GM19239 (cell line): ENCODE measurements around the gene GLIS1.
A peak's percentile ranks its signal among the peaks of the same experiment; 100 is the strongest.

Source experiments
- DNase-seq: peaks from one replicate; pipeline ENCODE4 v3.0.0; 2011; ENCODE audit warnings: low spot score; ENCODE audit not compliant: insufficient read length
- FAIRE-seq: peaks from 2 replicates; lab custom pipeline; 2011; peaks lifted over from hg19 to GRCh38; lab: Jason Lieb, UNC

GLIS1 gene

GRCh38 chr1:53681977-53682685 lies 56.8 kb downstream of the GLIS1 start:
- DNase-seq (peak; percentile 46), FAIRE-seq (no peak)

- FAIRE-seq = no peak
- DNase-seq = no peak
These were observed 57.5 kb downstream of the GLIS1 start for GRCh38 chr1:53681351-53681976.

GRCh38 chr1:53680868-53681267 lies 58.1 kb downstream of the GLIS1 start:
- FAIRE-seq = no peak
- DNase-seq = no peak

GRCh38 chr1:53678938-53679825 lies 59.8 kb downstream of the GLIS1 start:
- FAIRE-seq = no peak
- DNase-seq = no peak

DNA sequence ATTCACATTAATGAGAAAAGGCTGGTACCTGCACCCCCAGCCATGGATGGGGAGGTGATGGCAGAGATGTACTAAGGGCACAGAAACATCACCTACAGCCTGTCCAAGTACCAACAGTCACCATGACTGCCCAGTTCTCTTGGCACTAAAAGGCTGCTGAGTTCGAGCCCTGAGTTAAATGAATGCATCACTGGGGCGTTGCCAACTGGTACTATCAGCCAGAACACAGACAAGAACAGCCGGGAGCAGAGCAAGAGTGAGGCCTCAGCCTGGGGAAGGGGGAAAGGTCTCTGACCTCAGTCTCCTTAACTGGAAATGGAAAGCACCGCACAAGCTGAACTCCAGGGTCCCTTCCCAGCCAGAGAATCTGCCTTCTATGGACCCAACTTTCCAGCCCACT lies 60.5 kb downstream of the GLIS1 start:
- FAIRE-seq = no peak
- no peak for DNase-seq

DNA sequence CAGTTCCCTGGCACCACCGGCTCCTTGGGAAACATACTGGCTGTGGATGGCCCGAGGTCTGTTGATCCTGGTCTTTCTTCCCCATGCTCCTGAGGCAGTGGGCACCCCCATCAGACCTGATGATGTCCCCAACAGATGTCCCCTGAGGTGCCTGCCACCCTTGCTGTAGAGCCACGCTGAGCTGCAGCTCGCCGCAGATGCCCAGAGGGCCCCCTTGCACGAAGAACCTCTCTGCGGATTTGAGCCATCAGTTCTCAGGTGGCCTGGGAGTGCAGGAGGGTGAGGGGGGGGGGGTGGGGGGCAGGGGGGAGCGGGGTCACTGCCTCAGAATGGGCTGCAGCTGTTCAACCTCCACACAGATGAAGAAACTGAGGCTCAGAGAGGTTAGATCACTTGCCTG lies 60.9 kb downstream of the GLIS1 start:
- DNase-seq = no peak
- no peak for FAIRE-seq

GRCh38 chr1:53677486-53677885 lies 61.5 kb downstream of the GLIS1 start:
- FAIRE-seq (no peak), DNase-seq (no peak)

DNA sequence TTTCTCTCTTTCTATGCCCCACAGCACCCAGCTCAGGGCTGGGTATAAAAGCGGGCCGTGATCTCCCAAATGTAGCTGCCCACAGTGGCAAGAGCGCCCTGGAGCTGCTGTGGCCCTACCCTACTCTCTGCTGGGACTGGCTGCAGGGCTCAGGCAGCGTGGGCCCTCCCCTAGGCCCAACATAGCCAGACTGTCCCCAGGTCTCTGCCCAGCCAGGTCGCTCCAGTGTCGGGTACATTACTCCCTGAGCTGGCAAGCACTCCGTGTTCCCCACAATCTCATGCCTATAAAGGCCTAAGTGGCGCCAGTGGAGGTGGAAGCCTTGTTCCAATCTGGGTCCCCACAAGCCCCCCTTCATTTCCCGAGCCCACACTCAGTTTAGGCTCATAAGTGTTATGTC lies 66.2 kb downstream of the GLIS1 start:
- no peak for FAIRE-seq

GRCh38 chr1:53672243-53672642 lies 66.7 kb downstream of the GLIS1 start:
- no peak for FAIRE-seq
- DNase-seq = no peak

More for the DNA sequence above, 66.2 kb downstream of the GLIS1 start:
- DNase-seq = no peak

DNA sequence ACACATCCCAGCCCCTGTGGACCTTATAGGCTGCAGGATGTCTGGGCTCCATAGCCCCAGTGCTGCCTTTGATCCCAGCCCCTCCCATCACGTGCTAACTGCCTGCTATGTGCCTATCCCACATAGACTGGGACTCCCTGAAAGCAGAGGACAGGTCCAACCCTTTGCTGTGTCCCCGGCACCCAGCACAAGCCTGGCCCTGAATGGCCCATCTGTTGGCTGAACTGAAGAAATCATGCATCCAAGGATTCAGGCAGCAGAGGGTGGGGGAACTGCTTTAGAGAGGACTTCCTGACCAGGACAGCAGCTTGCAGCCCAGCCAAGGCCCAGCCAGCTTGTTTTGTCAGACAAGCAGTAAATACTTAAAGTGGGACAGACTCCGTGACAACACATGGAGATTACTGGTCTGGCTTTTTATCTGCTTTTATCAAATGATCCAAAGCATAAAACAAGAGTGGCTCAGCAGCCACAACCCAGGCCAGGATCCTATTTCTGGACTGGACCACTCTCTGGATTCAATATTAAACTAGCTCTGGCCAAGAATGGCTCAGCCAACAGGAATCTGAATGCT lies 69.3 kb downstream of the GLIS1 start:
- FAIRE-seq (no peak), DNase-seq (no peak)

GRCh38 chr1:53666566-53666965 lies 72.4 kb downstream of the GLIS1 start:
- FAIRE-seq = no peak
- no peak for DNase-seq

DNA sequence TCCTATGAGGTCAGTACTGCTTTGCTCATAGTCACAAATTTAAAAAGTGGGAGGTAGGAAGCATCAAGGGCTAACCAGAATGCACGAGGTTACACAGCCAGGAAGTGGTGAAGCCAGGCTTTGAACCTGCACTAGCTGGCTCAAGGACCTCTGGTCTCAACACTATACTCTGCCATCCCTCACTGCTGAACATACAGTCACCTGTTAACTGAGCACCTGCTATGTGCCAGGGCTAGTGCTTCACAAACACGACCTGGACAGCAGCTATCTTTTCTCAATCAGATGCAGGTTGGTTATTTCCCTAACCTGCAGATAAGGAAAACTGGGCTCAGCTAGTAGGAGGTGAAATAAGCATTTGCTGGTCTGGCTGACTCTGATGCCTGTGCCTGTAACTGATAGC lies 73.0 kb downstream of the GLIS1 start:
- DNase-seq (no peak), FAIRE-seq (no peak)

DNA sequence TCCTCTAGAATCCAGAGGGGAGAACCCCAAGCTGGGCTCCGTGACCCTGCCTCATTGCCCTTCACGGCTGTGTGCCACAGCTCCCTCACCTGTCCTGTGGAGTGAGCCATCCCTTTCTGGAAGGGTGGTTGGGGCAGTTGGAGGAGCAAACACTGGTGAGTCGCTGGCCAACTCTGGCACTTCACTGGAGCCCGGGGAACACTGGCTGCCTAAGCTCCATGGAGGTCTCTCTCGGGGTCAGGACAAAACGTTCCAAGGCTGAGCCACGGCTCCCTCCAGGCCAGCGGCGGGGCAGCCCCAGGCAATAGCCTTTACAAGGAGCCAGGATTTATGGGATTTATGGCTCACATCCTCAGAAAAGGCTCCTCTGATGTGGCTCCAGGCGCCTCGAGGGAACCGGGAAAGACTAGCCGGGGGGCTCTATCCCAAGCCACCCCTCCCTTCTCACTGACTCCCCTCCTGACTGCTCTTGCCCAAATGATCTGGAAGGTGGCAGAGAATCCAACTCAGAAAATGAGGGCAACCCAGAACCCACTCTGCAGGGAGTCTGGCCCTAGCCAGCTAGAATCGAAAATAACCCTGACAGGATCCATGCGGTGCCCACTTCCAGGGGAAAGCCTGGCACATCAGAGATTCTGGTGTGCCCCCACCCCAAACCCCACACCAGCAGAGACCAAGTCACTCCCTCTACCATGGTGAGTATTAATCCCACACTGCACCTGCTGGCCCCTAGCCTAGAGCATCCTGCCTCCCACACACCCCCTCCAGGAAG lies 75.2 kb downstream of the GLIS1 start:
- FAIRE-seq (no peak), DNase-seq (no peak)

DNA sequence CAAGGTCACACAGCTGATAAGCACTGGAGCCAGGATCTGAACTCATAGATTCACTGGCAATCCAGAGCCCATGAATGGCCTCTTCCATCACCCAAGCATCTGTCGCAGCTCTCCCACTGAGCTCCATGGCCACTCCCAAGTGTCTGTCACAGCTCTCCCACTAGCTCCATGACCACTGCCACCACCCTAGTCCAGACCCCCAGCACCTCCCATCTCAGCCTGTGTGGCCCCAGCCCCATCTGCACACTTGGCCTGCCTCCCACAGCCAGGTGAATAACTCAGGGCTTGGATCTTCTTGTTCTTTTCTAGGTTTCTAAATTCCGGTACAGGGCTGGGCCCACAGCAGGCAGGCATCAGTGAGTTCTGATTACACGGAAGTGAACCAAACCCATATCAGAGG lies 76.0 kb downstream of the GLIS1 start:
- no peak for FAIRE-seq
- no peak for DNase-seq

GRCh38 chr1:53662169-53662568 lies 76.8 kb downstream of the GLIS1 start:
- DNase-seq = no peak
- FAIRE-seq = no peak

GRCh38 chr1:53661496-53661895 lies 77.5 kb downstream of the GLIS1 start:
- FAIRE-seq (no peak), DNase-seq (no peak)

- DNase-seq (no peak), FAIRE-seq (no peak)
These were observed 78.3 kb downstream of the GLIS1 start for GRCh38 chr1:53660666-53661065.

GRCh38 chr1:53659436-53659835 lies 79.5 kb downstream of the GLIS1 start:
- FAIRE-seq (no peak), DNase-seq (no peak)

DNA sequence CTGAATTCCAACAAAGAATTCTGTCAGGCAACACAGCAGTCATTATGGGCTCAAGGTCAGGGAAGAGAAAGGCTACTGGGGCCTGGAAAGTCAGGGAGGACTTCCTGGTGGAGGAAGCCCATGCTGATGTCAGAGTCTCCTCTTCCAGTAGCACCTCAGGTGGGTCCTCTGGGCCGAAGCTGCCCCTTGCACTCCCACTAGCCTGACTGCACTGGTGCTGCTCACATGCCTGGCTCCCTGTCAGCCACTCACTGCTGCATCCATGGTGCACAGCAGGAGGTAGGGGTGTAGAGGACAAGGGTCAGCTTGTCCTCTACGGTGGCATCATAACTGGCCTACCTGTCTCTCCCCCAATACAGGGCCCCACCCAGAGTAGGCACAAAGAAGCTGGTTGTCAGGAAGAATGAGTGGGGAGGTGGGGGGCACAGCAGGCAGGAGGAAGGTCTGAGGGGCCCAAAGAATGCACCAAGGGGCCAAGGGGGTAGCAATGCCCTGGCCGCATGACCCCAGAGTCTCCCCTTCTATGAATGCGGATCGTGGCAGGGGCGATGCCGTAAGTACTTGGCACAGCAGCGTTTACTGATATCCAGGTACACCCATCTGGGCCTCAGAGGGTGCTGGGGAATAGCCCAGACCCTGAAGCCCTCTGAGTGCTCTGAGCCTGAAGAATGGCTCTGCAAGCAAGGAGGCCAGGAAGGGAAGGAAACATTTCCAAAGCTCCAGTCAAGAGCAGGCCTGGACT lies 80.3 kb downstream of the GLIS1 start:
- no peak for FAIRE-seq
- no peak for DNase-seq
